ENCODE data around the gene INMT.

DNA sequence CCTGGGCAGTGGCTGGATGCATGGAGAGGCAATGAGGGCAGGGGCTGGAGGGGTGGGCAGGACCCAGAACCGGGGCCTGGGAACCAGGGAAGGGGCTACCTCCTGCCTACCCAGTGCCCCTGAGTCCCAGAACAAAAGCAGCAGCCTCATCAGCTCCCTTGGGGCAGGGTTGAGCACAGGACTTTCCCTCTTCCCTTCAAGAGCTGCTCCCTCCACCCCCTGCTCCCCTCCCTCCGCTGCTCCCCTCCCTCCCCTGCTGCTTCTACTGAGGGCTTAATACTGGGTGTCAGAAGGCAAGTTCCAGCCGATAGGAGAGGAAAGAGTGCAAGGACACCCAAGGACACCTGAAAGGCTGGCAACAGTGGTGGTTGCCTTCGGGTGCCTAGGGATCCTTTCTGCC lies 28.2 kb upstream of the INMT start:
- TF ChIP-seq, protein P1, sequence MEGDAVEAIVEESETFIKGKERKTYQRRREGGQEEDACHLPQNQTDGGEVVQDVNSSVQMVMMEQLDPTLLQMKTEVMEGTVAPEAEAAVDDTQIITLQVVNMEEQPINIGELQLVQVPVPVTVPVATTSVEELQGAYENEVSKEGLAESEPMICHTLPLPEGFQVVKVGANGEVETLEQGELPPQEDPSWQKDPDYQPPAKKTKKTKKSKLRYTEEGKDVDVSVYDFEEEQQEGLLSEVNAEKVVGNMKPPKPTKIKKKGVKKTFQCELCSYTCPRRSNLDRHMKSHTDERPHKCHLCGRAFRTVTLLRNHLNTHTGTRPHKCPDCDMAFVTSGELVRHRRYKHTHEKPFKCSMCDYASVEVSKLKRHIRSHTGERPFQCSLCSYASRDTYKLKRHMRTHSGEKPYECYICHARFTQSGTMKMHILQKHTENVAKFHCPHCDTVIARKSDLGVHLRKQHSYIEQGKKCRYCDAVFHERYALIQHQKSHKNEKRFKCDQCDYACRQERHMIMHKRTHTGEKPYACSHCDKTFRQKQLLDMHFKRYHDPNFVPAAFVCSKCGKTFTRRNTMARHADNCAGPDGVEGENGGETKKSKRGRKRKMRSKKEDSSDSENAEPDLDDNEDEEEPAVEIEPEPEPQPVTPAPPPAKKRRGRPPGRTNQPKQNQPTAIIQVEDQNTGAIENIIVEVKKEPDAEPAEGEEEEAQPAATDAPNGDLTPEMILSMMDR (conservative IDR thresholded peaks at IDR 0.05; ENCODE audit: low read length), result no peak
- no peak for TF ChIP-seq EZH2phosphoT487 (IDR thresholded peaks at IDR 0.05; ENCODE audit: borderline replicate concordance, low read depth, low read length)
